Measurements from ENCODE around the gene CCNJ.

DNA sequence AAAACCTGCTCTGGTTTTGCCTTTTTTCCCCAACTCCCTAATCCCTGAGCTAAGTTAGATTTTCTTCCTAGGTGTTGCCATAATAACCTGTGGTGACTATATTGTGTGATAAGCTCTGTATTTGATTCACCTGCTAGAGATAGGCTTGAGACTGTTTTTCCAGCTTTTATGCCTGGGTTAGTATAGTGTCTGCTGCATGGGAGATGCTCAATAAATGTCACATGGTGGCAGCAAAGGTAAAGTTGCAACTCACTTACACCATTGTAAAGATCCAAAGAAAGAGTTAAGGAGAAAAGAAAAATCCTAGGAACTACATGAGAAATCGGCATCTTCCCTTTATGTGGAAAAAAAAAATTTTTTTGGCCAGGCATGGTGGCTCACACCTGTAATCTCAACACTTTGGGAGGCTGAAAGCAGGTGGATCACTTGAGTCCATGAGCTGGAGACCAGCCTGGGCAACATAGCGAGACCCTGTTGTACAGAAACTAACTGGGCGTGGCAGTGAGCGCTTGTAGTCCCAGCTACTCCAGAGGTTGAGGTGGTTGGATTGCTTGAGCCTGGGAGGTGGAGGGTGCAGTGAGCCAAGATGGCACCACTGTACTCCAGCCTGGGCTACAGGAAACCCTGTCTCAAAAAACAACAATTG, 3.7 kb downstream of the CCNJ start:
- TF ChIP-seq, protein P1, sequence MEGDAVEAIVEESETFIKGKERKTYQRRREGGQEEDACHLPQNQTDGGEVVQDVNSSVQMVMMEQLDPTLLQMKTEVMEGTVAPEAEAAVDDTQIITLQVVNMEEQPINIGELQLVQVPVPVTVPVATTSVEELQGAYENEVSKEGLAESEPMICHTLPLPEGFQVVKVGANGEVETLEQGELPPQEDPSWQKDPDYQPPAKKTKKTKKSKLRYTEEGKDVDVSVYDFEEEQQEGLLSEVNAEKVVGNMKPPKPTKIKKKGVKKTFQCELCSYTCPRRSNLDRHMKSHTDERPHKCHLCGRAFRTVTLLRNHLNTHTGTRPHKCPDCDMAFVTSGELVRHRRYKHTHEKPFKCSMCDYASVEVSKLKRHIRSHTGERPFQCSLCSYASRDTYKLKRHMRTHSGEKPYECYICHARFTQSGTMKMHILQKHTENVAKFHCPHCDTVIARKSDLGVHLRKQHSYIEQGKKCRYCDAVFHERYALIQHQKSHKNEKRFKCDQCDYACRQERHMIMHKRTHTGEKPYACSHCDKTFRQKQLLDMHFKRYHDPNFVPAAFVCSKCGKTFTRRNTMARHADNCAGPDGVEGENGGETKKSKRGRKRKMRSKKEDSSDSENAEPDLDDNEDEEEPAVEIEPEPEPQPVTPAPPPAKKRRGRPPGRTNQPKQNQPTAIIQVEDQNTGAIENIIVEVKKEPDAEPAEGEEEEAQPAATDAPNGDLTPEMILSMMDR (IDR thresholded peaks at IDR 0.05) = peak; percentile 33
- TF ChIP-seq EP300 (IDR thresholded peaks at IDR 0.05; ENCODE audit: borderline replicate concordance in 1 of 2, low read depth in 1 of 2, low read length in 1 of 2) (no peak), YY1 (IDR thresholded peaks at IDR 0.05; ENCODE audit: low read depth) (no peak)

All from SK-N-SH (cell line).